Measurements from ENCODE around the gene COL11A1. TPM values are rescaled to one million over a fixed set of nuclear protein-coding genes. Genes with fewer than 3 reads are reported as not detected.

Gene COL11A1
- total RNA-seq, 4 donors from 2014 or later, result 0.26 to 0.53 TPM; not detected in 2

DNA sequence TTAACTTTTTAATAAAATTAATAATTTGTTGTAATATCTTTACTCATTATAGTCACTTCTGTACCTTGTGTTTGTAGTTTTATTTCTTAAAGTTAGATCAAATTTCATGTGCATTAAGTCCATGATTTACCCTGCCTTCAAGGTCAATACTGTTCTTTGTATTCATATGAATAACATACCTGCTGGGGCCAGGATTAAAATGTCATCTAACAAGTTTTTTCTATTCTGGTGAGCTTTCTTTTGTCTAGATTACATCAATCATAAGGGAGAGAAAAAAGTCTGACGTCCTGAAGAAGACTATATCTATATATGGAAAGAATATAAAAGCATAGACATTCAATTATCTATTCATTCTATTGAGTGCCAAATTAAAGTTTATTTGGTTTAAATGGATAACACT, 232.6 kb downstream of the COL11A1 start:
- intact Hi-C loops (cut with DNase I; ENCODE audit: low total_unique reads), result no loop called here
- TF ChIP-seq, protein P1, sequence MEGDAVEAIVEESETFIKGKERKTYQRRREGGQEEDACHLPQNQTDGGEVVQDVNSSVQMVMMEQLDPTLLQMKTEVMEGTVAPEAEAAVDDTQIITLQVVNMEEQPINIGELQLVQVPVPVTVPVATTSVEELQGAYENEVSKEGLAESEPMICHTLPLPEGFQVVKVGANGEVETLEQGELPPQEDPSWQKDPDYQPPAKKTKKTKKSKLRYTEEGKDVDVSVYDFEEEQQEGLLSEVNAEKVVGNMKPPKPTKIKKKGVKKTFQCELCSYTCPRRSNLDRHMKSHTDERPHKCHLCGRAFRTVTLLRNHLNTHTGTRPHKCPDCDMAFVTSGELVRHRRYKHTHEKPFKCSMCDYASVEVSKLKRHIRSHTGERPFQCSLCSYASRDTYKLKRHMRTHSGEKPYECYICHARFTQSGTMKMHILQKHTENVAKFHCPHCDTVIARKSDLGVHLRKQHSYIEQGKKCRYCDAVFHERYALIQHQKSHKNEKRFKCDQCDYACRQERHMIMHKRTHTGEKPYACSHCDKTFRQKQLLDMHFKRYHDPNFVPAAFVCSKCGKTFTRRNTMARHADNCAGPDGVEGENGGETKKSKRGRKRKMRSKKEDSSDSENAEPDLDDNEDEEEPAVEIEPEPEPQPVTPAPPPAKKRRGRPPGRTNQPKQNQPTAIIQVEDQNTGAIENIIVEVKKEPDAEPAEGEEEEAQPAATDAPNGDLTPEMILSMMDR (IDR thresholded peaks at IDR 0.05 in 4 of 5, conservative IDR thresholded peaks at IDR 0.05 in 1 of 5), result no peak
- TF ChIP-seq POLR2A (IDR thresholded peaks at IDR 0.05), result no peak
- no peak overlapping the region for H3K27ac ChIP-seq
- no peaks in the 10 kb centered on the region for H3K27me3 ChIP-seq
- in situ Hi-C loops (cut with MboI; ENCODE audit: low sequenced_read_pairs in 4 of 4), result no loop called here
- H3K36me3 ChIP-seq, result no peaks in the 10 kb centered on the region
- no peak overlapping the region for H3K4me3 ChIP-seq
- H3K4me1 ChIP-seq, result no peaks in the 10 kb centered on the region
- DNase-seq (no peak), ATAC-seq (no peak)
- no peaks in the 10 kb centered on the region for H3K9me3 ChIP-seq

DNA sequence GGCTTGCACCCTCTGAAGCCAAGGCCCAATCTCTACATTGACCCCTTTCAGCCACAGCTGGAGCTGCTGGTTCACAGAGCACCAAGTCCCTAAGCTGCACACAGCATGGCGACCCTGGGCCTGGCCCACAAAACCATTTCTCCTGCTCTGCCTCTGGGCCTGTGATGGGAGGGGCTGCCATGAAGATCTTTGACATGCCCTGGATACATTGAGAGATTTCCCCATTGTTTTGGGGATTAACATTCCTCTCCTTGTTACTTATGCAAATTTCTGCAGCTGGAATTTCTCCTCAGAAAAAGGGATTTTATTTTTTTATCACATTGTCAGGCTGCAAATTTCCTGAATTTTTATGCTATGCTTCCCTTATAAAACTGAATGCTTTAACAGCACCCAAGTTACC, 235.8 kb downstream of the COL11A1 start:
- in situ Hi-C loops (cut with MboI; ENCODE audit: low sequenced_read_pairs in 4 of 4) (no loop called here), intact Hi-C loops (cut with DNase I; ENCODE audit: low total_unique reads) (no loop called here)
- Histone ChIP-seq H3K36me3 (no peaks in the 10 kb centered on the region), H3K4me1 (no peaks in the 10 kb centered on the region), H3K27ac (no peak overlapping the region), H3K27me3 (no peaks in the 10 kb centered on the region), H3K4me3 (no peak overlapping the region), H3K9me3 (no peaks in the 10 kb centered on the region)
- no peak for DNase-seq
- ATAC-seq, result no peak
- no peak for TF ChIP-seq POLR2A (IDR thresholded peaks at IDR 0.05)
- TF ChIP-seq, protein P1 (IDR thresholded peaks at IDR 0.05 in 4 of 5, conservative IDR thresholded peaks at IDR 0.05 in 1 of 5), result no peak

DNA sequence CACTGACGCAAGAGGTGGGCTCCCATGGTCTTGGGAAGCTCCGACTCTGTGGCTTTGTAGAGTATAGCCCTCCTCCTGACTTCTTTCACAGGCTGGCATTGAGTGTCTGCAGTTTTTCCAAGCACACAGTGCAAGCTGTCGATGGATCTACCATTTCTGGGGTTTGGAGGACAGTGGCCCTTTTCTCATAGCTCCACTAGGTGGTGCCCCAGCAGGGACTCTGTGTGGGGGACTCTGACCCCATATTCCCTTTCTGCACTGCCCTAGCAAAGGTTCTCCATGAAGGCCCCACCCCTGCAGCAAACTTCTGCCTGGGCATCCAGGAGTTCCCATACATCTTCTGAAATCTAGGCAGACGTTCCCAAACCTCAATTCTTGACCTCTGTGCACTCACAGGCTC, 236.2 kb downstream of the COL11A1 start:
- intact Hi-C loops (cut with DNase I; ENCODE audit: low total_unique reads) (no loop called here), in situ Hi-C loops (cut with MboI; ENCODE audit: low sequenced_read_pairs in 4 of 4) (no loop called here)
- Histone ChIP-seq H3K36me3 (no peaks in the 10 kb centered on the region), H3K4me1 (no peaks in the 10 kb centered on the region), H3K4me3 (no peak overlapping the region), H3K27ac (no peak overlapping the region), H3K27me3 (no peaks in the 10 kb centered on the region), H3K9me3 (no peaks in the 10 kb centered on the region)
- no peak for TF ChIP-seq POLR2A (IDR thresholded peaks at IDR 0.05)
- TF ChIP-seq, protein P1 (IDR thresholded peaks at IDR 0.05 in 4 of 5, conservative IDR thresholded peaks at IDR 0.05 in 1 of 5), result no peak
- ATAC-seq (no peak), DNase-seq (no peak)

DNA sequence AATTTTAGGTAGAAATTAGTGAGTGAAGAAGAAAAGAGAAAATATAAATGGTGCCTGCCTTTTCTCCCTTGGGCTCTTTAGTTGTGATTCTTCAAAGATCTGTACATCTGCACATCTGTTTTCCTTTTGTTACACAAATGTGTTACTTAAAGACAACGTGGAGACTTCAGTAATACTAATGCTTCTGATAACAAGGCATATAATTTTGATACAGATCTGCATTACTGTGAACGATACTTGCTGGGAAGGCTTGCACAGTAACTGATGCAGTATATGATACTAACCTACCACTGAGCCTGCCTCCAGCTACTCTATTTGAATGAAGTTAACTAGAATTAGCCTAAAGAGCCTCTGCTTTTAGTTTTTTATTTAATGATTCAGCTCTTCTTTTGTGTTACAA, 244.6 kb downstream of the COL11A1 start:
- intact Hi-C loops (cut with DNase I; ENCODE audit: low total_unique reads), result no loop called here
- ATAC-seq (no peak), DNase-seq (no peak)
- TF ChIP-seq, protein P1 (IDR thresholded peaks at IDR 0.05 in 4 of 5, conservative IDR thresholded peaks at IDR 0.05 in 1 of 5), result no peak
- TF ChIP-seq POLR2A (IDR thresholded peaks at IDR 0.05), result no peak
- H3K9me3 ChIP-seq, result no peaks in the 10 kb centered on the region
- H3K4me1 ChIP-seq, result no peaks in the 10 kb centered on the region
- no peak overlapping the region for H3K27ac ChIP-seq
- in situ Hi-C loops (cut with MboI; ENCODE audit: low sequenced_read_pairs in 4 of 4), result no loop called here
- no peak overlapping the region for H3K4me3 ChIP-seq
- H3K36me3 ChIP-seq, result no peaks in the 10 kb centered on the region
- H3K27me3 ChIP-seq, result no peaks in the 10 kb centered on the region

DNA sequence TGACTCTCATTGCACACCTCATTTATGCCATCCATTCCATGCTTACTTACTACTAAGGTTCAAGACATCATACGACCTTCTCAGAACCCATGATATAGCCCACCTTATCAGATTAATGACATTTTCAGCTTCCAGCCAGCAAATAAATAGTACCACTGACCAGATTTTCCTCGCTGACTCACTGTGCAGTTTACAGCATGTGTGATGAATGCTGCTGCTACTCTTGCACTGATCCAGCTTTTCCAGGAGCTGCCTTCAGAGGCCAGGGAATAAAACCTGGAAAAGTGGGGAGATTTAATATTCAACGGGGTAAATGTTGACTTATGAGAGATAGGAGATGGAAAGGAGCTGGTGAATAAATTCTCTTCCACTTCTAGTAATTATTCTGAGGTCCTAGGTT, 247.1 kb downstream of the COL11A1 start:
- TF ChIP-seq, protein P1 (IDR thresholded peaks at IDR 0.05 in 4 of 5, conservative IDR thresholded peaks at IDR 0.05 in 1 of 5), result no peak
- no peak for TF ChIP-seq POLR2A (IDR thresholded peaks at IDR 0.05)
- no peak overlapping the region for H3K27ac ChIP-seq
- in situ Hi-C loops (cut with MboI; ENCODE audit: low sequenced_read_pairs in 4 of 4), result no loop called here
- DNase-seq (no peak), ATAC-seq (no peak)
- no peaks in the 10 kb centered on the region for H3K9me3 ChIP-seq
- H3K4me3 ChIP-seq, result no peak overlapping the region
- H3K4me1 ChIP-seq, result no peaks in the 10 kb centered on the region
- H3K27me3 ChIP-seq, result no peaks in the 10 kb centered on the region
- H3K36me3 ChIP-seq, result no peaks in the 10 kb centered on the region
- intact Hi-C loops (cut with DNase I; ENCODE audit: low total_unique reads), result no loop called here

Data from gastrocnemius medialis (tissue), 4 donors.